Stimulated activated CD4-positive, alpha-beta T cell treated with anti-CD3 and anti-CD28 coated beads, Interleukin-4, amount 100 ng/mL, for 48 hours (primary cell): ENCODE measurements around the gene CMTM5.
"Not testable (repeated sequence)": the region's sequence is repeated elsewhere in the genome, so short reads cannot be mapped to it uniquely, and the experiment has no call there.

Experiments
- DNase-seq, 2 donors: peaks; one replicate each; pipeline ENCODE4 v3.0.0-alpha.2; 2020; ENCODE audit warnings: low read depth in 2 of 2

Gene CMTM5

GRCh38 chr14:23414906-23415820 is 38.3 kb downstream of the CMTM5 start:
- DNase-seq, result no peak

- no peak for DNase-seq
These were observed 39.3 kb downstream of the CMTM5 start for GRCh38 chr14:23415821-23416778.

GRCh38 chr14:23416801-23417200 is 40.0 kb downstream of the CMTM5 start:
- DNase-seq, result no peak

DNA sequence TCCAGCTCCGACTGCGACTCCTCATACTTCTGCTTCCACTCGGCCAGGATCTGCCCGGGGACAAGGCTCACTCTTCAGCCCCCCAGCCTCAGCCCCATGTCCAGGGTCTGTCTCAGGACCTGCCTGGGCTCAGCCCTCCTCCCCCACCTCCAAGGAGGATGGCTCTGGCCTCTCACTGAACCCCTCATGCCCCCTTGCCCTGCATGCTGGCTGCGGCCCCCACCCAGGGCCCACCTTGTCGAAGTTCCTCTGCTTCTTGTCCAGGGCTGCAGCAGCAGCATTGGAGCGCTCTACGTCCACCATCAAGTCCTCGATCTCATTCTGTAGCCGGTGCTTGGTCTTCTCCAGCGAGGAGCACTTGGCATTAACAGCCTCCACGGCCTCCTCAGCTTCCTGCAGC is 40.4 kb downstream of the CMTM5 start:
- DNase-seq, result not testable (repeated sequence)

DNA sequence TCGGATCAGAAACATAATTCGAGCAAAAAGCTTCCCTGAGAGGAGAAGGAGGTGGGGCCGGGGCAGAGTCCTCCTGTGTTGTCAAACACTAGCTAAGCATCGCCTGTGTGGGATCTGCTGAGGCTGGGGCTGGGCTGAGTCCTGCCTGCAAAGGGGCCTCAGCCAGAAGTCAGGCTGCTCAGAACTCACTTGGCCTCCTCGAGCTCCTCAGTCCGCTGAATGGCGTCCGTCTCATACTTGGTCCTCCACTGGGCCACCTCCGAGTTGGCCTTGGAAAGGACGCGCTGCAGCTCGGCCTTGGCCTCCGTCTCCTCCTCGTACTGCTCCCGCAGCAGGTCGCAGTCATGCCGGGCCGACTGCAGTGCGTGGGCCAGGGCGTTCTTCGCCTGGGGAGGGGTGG is 41.2 kb downstream of the CMTM5 start:
- DNase-seq, result no peak

- not testable (repeated sequence) for DNase-seq
These were observed 42.8 kb downstream of the CMTM5 start for GRCh38 chr14:23419646-23420045.

DNA sequence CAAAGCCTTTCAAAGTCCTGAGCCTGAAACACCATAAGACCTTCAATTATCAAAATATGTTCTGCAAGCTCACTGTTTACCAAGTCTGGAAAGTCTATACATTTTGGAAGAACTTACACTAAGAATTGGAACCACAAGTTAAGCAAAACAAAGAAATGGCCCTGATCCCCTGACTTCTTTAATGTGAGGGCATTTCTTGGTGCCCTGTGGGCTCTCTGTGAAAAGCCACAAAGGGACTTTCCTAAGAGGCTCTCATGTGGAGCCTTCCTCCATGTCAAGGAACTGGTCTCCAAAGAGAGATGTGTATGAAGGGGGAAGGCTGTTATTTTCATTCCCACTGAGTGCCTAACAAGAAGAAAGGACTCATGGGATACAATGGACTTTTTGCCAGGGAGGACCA is 44.7 kb downstream of the CMTM5 start:
- peak in 1 of 2 donors; percentile 2 for DNase-seq

- DNase-seq, result no peak
These were observed 46.8 kb downstream of the CMTM5 start for GRCh38 chr14:23423657-23424056.

DNA sequence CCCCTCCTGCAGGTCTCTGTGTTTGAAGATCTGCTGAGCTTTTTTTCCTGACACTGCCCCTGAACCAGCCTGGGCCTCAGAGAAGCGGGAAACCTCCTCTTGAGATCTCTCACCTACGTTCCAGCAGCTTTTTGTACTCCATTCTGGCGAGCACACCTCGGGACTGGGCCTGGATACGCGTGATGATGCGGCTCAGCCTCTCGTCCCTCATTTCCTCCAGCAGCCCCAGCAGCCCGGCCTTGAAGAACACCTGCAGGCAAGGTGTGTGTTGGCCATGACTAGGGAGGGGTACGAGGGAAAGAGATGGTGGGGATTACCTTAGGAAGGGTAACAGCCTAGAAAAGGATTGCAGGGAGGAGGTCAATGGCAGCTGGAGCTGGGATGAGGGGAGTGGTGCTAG is 48.3 kb downstream of the CMTM5 start:
- no peak for DNase-seq

GRCh38 chr14:23425798-23426197 is 49.0 kb downstream of the CMTM5 start:
- not testable (repeated sequence) for DNase-seq

GRCh38 chr14:23428686-23429495 is 52.0 kb downstream of the CMTM5 start:
- no peak for DNase-seq
